ENCODE measurements around the gene SQOR. TPM values are rescaled to one million over a fixed set of nuclear protein-coding genes. Genes with fewer than 3 reads are reported as not detected.

The SQOR gene
- total and polyA plus RNA-seq, 2 experiments from 2014 or later: 0.23 TPM; not detected in 1

DNA sequence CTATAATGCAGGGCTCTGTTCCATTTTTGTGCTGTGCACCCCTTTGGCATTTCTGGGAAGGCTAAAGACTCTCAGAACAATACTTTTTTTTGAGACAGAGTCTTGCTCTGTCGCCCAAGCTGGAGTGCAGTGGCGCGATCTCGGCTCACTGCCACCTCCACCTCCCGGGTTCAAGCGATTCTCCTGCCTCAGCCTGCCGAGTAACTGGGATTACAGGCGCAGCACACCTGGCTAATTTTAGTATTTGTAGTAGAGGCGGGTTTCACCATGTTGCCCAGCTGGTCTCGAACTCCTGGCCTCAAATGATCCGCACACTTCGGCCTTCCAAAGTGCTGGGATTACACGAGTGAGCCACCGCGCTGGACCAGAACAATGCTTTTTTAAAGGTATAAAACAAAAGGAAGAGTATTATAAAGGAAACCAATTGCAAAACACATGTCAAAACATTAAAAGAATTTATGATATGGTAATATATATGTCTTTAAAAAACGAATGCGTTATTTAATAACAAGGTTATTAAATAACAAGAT, 999 bp downstream of the SQOR start (continued):
- no peak for TF ChIP-seq REST (IDR thresholded peaks at IDR 0.05; ENCODE audit: unreplicated experiment)
- TF ChIP-seq JUNB (IDR thresholded peaks at IDR 0.05; ENCODE audit: unreplicated experiment): no peak
- no peak for TF ChIP-seq ZNF331 (CRISPR knock-in tag; IDR thresholded peaks at IDR 0.05; ENCODE audit: low read depth)

DNA sequence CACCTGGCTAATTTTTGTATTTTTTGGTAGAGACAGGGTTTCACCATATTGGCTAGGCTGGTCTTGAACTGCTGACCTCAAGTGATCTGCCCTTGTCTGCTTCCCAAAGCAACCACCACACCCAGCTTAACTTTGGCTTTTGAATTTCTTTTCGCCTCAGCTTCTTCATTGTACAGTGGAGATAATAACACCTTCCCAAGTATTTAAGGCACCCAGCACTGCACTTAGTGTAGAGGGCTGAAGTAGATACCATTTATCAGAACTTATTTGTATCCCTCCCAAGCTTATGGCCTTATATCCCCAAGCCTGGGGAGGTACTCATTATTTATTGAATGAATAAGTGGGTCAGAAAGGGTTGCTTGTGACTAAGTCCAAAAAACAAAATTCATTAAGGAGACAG, 2.3 kb downstream of the SQOR start:
- H3K36me3 Mint-ChIP-seq (ENCODE audit: low read depth): no peaks in the 10 kb centered on the region
- Histone ChIP-seq H3K9me2 (ENCODE audit: insufficient read depth) (no peaks in the 10 kb centered on the region), H3K4me2 (no peak overlapping the region), H3F3A (replicated peaks; ENCODE audit: low read depth) (no peaks in the 10 kb centered on the region), H3K27me3 (ENCODE audit: insufficient read depth) (peaks cover 47% of the 10 kb centered on the region), H2AFZ (no peak overlapping the region), H3K27ac (ENCODE audit: low read depth) (no peak overlapping the region), H3K79me2 (replicated peaks; ENCODE audit: insufficient read depth) (no peaks in the 10 kb centered on the region), H3K4me1 (ENCODE audit: insufficient read depth) (peaks cover 4% of the 10 kb centered on the region; the same call in 1 of the 2 replicates), H3K4me3 (no peak overlapping the region), H3K36me3 (ENCODE audit: insufficient read depth) (no peaks in the 10 kb centered on the region), H4K20me1 (replicated peaks; ENCODE audit: insufficient read depth) (no peaks in the 10 kb centered on the region)
- no peak overlapping the region for H3K27ac Mint-ChIP-seq
- ATAC-seq (no peak), DNase-seq (ENCODE audit: low spot score) (no peak)
- H3K27me3 Mint-ChIP-seq (ENCODE audit: insufficient read depth, low read depth, poor library complexity): peaks cover 22% of the 10 kb centered on the region
- no peak overlapping the region for H3K4me3 Mint-ChIP-seq
- H3K9me3 Mint-ChIP-seq: peaks cover 29% of the 10 kb centered on the region
- peaks cover 4% of the 10 kb centered on the region; the same call in 2 of the 3 replicates for H3K4me1 Mint-ChIP-seq
- TF ChIP-seq ZNF462 (CRISPR knock-in tag; IDR thresholded peaks at IDR 0.05) (no peak), CREB1 (CRISPR knock-in tag; IDR thresholded peaks at IDR 0.05; ENCODE audit: low read depth) (no peak), ZNF331 (CRISPR knock-in tag; IDR thresholded peaks at IDR 0.05; ENCODE audit: low read depth) (no peak), EZH2phosphoT487 (IDR thresholded peaks at IDR 0.05; ENCODE audit: unreplicated experiment) (no peak), ZNF114 (CRISPR knock-in tag; IDR thresholded peaks at IDR 0.05) (no peak), EZH2 (IDR thresholded peaks at IDR 0.05; ENCODE audit: low read depth, unreplicated experiment) (no peak), REST (IDR thresholded peaks at IDR 0.05; ENCODE audit: unreplicated experiment) (no peak)
- TF ChIP-seq, protein P1, sequence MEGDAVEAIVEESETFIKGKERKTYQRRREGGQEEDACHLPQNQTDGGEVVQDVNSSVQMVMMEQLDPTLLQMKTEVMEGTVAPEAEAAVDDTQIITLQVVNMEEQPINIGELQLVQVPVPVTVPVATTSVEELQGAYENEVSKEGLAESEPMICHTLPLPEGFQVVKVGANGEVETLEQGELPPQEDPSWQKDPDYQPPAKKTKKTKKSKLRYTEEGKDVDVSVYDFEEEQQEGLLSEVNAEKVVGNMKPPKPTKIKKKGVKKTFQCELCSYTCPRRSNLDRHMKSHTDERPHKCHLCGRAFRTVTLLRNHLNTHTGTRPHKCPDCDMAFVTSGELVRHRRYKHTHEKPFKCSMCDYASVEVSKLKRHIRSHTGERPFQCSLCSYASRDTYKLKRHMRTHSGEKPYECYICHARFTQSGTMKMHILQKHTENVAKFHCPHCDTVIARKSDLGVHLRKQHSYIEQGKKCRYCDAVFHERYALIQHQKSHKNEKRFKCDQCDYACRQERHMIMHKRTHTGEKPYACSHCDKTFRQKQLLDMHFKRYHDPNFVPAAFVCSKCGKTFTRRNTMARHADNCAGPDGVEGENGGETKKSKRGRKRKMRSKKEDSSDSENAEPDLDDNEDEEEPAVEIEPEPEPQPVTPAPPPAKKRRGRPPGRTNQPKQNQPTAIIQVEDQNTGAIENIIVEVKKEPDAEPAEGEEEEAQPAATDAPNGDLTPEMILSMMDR (conservative IDR thresholded peaks at IDR 0.05; ENCODE audit: low read depth in 2 of 2): no peak

Data from GM23338 (cell line).